ENCODE measurements around the gene INPP5D. TPM values are rescaled to one million over a fixed set of nuclear protein-coding genes. Genes with fewer than 3 reads are reported as not detected.

INPP5D gene
- polyA plus RNA-seq, 2 of the 4 experiments (the other 2 are of a cell fraction) = 0.26 to 0.53 TPM

DNA sequence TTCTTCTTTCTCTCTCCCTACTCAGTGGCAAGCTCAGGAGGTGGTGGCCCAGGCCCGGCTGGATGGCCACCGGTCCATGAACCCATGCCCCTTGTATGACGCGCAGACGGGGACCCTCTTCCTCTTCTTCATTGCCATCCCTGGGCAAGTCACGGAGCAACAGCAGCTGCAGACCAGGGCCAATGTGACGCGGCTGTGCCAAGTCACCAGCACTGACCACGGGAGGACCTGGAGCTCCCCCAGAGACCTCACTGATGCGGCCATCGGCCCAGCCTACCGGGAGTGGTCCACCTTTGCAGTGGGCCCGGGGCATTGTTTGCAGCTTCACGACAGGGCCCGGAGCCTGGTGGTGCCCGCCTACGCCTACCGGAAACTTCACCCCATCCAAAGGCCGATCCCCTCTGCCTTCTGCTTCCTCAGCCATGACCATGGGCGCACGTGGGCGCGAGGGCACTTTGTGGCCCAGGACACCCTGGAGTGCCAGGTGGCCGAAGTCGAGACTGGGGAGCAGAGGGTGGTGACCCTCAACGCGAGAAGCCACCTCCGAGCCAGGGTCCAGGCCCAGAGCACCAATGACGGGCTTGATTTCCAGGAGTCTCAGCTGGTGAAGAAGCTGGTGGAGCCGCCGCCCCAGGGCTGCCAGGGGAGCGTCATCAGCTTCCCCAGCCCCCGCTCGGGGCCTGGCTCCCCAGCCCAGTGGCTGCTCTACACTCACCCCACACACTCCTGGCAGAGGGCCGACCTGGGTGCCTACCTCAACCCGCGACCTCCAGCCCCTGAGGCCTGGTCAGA lies 25.9 kb upstream of the INPP5D start:
- POLR2A ChIA-PET = no interaction called here
- H3K9me3 ChIP-seq = peaks cover 10% of the 10 kb centered on the region; the same call in 2 of the 3 replicates

DNA sequence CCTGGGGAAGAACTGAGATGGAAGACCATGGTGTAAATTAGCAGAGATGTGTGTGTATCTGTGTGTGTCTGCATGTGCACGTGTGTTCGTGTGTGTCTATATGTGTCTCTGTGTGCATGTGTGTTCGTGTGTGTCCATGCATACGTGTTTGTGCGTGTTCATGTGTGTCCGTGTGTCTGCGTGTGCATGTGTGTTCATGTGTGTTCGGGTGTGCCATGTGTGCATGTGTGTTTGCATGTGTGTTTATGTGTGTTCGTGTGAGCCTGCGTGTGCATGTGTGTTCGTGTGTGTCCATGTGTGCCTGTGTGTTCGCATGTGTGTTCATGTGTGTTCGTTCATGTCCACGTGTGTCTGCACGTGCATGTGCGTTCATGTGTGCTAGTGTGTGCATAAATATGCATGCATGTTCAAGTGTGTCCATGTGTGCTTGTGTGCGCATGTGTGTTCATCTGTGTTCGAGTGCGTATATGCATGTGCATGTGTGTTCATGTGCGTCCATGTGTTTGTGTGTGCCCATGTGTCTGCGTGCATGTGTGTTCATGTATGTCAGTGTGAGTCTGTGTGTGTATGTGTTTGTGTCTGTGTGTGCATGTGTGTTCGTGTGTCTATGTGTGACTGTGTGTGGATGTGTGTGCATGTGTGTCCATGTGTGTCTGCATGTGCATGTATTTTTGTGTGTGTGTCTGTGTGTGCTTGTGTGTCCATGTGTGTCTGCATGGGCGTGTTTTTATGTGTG lies 24.5 kb upstream of the INPP5D start:
- Histone ChIP-seq H3K4me3 (no peak overlapping the region), H3K4me2 (no peak overlapping the region), H3K27ac (no peak overlapping the region), H3K4me1 (no peaks in the 10 kb centered on the region), H3K9me3 (peaks cover 10% of the 10 kb centered on the region; the same call in 2 of the 3 replicates)
- ATAC-seq (no peak), DNase-seq (ENCODE audit: low read depth in 1 of 2, low spot score in 1 of 2) (no peak), FAIRE-seq (no peak)
- POLR2A ChIA-PET = no interaction called here
- WGBS (ENCODE audit: missing lambda C conversion rate) = 78% methylated on average over 23 of the region's 23 CpGs
- CTCF ChIA-PET = interaction anchor here (0.5 to 9.8 kb wide), 5 partner anchors 14 to 58 kb away, joined by 3 to 119 read pairs (median 4); no protein-coding TSS in a partner anchor
- TF ChIP-seq, protein P1, sequence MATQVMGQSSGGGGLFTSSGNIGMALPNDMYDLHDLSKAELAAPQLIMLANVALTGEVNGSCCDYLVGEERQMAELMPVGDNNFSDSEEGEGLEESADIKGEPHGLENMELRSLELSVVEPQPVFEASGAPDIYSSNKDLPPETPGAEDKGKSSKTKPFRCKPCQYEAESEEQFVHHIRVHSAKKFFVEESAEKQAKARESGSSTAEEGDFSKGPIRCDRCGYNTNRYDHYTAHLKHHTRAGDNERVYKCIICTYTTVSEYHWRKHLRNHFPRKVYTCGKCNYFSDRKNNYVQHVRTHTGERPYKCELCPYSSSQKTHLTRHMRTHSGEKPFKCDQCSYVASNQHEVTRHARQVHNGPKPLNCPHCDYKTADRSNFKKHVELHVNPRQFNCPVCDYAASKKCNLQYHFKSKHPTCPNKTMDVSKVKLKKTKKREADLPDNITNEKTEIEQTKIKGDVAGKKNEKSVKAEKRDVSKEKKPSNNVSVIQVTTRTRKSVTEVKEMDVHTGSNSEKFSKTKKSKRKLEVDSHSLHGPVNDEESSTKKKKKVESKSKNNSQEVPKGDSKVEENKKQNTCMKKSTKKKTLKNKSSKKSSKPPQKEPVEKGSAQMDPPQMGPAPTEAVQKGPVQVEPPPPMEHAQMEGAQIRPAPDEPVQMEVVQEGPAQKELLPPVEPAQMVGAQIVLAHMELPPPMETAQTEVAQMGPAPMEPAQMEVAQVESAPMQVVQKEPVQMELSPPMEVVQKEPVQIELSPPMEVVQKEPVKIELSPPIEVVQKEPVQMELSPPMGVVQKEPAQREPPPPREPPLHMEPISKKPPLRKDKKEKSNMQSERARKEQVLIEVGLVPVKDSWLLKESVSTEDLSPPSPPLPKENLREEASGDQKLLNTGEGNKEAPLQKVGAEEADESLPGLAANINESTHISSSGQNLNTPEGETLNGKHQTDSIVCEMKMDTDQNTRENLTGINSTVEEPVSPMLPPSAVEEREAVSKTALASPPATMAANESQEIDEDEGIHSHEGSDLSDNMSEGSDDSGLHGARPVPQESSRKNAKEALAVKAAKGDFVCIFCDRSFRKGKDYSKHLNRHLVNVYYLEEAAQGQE (IDR thresholded peaks at IDR 0.05) = no peak
- TF ChIP-seq SREBF2 (IDR thresholded peaks at IDR 0.05) (no peak), PHF8 (IDR thresholded peaks at IDR 0.05; ENCODE audit: borderline replicate concordance, low read depth) (no peak), EHMT2 (IDR thresholded peaks at IDR 0.05; ENCODE audit: low read depth) (no peak), RNF2 (IDR thresholded peaks at IDR 0.05; ENCODE audit: borderline replicate concordance, low read depth) (no peak), SMC3 (IDR thresholded peaks at IDR 0.05) (no peak), ZFP36 (IDR thresholded peaks at IDR 0.05; ENCODE audit: borderline replicate concordance, partially characterized antibody) (no peak), JUN (IDR thresholded peaks at IDR 0.05) (no peak), TFCP2L1 (CRISPR knock-in tag; IDR thresholded peaks at IDR 0.05) (no peak), JUNB (IDR thresholded peaks at IDR 0.05) (no peak), GATA3 (IDR thresholded peaks at IDR 0.05; ENCODE audit: borderline replicate concordance) (no peak), ZC3H11A (IDR thresholded peaks at IDR 0.05) (no peak)
- TF ChIP-seq, protein P2, sequence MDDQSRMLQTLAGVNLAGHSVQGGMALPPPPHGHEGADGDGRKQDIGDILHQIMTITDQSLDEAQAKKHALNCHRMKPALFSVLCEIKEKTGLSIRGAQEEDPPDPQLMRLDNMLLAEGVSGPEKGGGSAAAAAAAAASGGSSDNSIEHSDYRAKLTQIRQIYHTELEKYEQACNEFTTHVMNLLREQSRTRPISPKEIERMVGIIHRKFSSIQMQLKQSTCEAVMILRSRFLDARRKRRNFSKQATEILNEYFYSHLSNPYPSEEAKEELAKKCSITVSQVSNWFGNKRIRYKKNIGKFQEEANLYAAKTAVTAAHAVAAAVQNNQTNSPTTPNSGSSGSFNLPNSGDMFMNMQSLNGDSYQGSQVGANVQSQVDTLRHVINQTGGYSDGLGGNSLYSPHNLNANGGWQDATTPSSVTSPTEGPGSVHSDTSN (IDR thresholded peaks at IDR 0.05) = no peak
- TF ChIP-seq, protein P3, sequence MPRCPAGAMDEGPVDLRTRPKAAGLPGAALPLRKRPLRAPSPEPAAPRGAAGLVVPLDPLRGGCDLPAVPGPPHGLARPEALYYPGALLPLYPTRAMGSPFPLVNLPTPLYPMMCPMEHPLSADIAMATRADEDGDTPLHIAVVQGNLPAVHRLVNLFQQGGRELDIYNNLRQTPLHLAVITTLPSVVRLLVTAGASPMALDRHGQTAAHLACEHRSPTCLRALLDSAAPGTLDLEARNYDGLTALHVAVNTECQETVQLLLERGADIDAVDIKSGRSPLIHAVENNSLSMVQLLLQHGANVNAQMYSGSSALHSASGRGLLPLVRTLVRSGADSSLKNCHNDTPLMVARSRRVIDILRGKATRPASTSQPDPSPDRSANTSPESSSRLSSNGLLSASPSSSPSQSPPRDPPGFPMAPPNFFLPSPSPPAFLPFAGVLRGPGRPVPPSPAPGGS (IDR thresholded peaks at IDR 0.05) = no peak
- TF ChIP-seq, protein P4, sequence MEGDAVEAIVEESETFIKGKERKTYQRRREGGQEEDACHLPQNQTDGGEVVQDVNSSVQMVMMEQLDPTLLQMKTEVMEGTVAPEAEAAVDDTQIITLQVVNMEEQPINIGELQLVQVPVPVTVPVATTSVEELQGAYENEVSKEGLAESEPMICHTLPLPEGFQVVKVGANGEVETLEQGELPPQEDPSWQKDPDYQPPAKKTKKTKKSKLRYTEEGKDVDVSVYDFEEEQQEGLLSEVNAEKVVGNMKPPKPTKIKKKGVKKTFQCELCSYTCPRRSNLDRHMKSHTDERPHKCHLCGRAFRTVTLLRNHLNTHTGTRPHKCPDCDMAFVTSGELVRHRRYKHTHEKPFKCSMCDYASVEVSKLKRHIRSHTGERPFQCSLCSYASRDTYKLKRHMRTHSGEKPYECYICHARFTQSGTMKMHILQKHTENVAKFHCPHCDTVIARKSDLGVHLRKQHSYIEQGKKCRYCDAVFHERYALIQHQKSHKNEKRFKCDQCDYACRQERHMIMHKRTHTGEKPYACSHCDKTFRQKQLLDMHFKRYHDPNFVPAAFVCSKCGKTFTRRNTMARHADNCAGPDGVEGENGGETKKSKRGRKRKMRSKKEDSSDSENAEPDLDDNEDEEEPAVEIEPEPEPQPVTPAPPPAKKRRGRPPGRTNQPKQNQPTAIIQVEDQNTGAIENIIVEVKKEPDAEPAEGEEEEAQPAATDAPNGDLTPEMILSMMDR (IDR thresholded peaks at IDR 0.05) = no peak

More for the DNA sequence above, 25.9 kb upstream of the INPP5D start:
- Histone ChIP-seq H3K4me2 (no peak overlapping the region), H3K4me3 (no peak overlapping the region), H3K4me1 (no peaks in the 10 kb centered on the region), H3K27ac (no peak overlapping the region)
- TF ChIP-seq FOXS1 (CRISPR knock-in tag; IDR thresholded peaks at IDR 0.05) = no peak
- no peak for TF ChIP-seq RAD21 (conservative IDR thresholded peaks at IDR 0.05 in 1 of 2, IDR thresholded peaks at IDR 0.05 in 1 of 2)
- TF ChIP-seq NPAS2 (CRISPR knock-in tag; IDR thresholded peaks at IDR 0.05; ENCODE audit: borderline replicate concordance) = no peak
- TF ChIP-seq JUN (IDR thresholded peaks at IDR 0.05) = no peak
- TF ChIP-seq, protein P5, sequence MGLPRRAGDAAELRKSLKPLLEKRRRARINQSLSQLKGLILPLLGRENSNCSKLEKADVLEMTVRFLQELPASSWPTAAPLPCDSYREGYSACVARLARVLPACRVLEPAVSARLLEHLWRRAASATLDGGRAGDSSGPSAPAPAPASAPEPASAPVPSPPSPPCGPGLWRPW (IDR thresholded peaks at IDR 0.05) = no peak
- no peak for TF ChIP-seq HOXB13 (CRISPR knock-in tag; IDR thresholded peaks at IDR 0.05; ENCODE audit: low read depth)
- no peak for TF ChIP-seq RCOR1 (IDR thresholded peaks at IDR 0.05; ENCODE audit: low read depth, low read length)
- TF ChIP-seq CHD2 (IDR thresholded peaks at IDR 0.05; ENCODE audit: low read length, partially characterized antibody) = no peak
- no peak for TF ChIP-seq BHLHE40 (IDR thresholded peaks at IDR 0.05; ENCODE audit: low read depth, low read length)
- TF ChIP-seq NFE2L2 (conservative IDR thresholded peaks at IDR 0.05; ENCODE audit: low read length) = no peak
- TF ChIP-seq, protein P6, sequence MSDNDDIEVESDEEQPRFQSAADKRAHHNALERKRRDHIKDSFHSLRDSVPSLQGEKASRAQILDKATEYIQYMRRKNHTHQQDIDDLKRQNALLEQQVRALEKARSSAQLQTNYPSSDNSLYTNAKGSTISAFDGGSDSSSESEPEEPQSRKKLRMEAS (IDR thresholded peaks at IDR 0.05) = no peak
- TF ChIP-seq HOXB5 (CRISPR knock-in tag; IDR thresholded peaks at IDR 0.05) = no peak
- no peak for TF ChIP-seq MAZ (IDR thresholded peaks at IDR 0.05; ENCODE audit: borderline replicate concordance, low read depth, low read length)
- TF ChIP-seq, protein P7, sequence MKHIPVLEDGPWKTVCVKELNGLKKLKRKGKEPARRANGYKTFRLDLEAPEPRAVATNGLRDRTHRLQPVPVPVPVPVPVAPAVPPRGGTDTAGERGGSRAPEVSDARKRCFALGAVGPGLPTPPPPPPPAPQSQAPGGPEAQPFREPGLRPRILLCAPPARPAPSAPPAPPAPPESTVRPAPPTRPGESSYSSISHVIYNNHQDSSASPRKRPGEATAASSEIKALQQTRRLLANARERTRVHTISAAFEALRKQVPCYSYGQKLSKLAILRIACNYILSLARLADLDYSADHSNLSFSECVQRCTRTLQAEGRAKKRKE (CRISPR knock-in tag; IDR thresholded peaks at IDR 0.05; ENCODE audit: low read depth) = no peak
- TF ChIP-seq TFCP2L1 (CRISPR knock-in tag; IDR thresholded peaks at IDR 0.05) = no peak
- TF ChIP-seq RARB (CRISPR knock-in tag; IDR thresholded peaks at IDR 0.05) = no peak
- TF ChIP-seq EHF (CRISPR knock-in tag; IDR thresholded peaks at IDR 0.05) = no peak
- no peak for TF ChIP-seq EP300 (IDR thresholded peaks at IDR 0.05)
- no peak for TF ChIP-seq SMC3 (IDR thresholded peaks at IDR 0.05)
- no peak for TF ChIP-seq ZSCAN20 (CRISPR knock-in tag; IDR thresholded peaks at IDR 0.05)
- DNase-seq (ENCODE audit: low read depth in 1 of 2, low spot score in 1 of 2) = no peak
- 88% methylated on average over 28 of the region's 37 CpGs for WGBS (ENCODE audit: missing lambda C conversion rate)
- no peak for FAIRE-seq
- no peak for ATAC-seq
- CTCF ChIA-PET = interaction anchor here (0.6 to 9.8 kb wide), 6 partner anchors 12 to 217 kb away, joined by 3 to 119 read pairs (median 4); partner anchors contain the start of genes ATG16L1 and INPP5D

All from A549 (cell line).